Epithelial cell of proximal tubule (primary cell): ENCODE data around the gene FGF21. TPM values are rescaled to one million over a fixed set of nuclear protein-coding genes. Genes with fewer than 3 reads are reported as not detected.
"Not testable (repeated sequence)": the region's sequence is repeated elsewhere in the genome, so short reads cannot be mapped to it uniquely, and the experiment has no call there.

Source experiments
- DNase-seq: peaks from one replicate; pipeline ENCODE4 v3.0.0-alpha.2; 2011; ENCODE audit warnings: low read depth
- H3K4me3 ChIP-seq: 2 replicates; pipeline ENCODE4 v1.5.1; 2011; ENCODE audit warnings: low read depth, mild to moderate bottlenecking, low read length
- CTCF ChIP-seq: conservative IDR thresholded peaks from 2 replicates; pipeline ENCODE4 v1.5.1; 2012; ENCODE audit warnings: low read depth, mild to moderate bottlenecking, low read length
- total RNA-seq: library from RNA; depleted of rRNA; stranded (reverse); fragments of >200 nt; gene quantifications from 2 replicates; pipeline ENCODE4 v1.2.3, GENCODE V29; 2015

Gene FGF21
- total RNA-seq, 1 donor from 2014 or later = not detected

DNA sequence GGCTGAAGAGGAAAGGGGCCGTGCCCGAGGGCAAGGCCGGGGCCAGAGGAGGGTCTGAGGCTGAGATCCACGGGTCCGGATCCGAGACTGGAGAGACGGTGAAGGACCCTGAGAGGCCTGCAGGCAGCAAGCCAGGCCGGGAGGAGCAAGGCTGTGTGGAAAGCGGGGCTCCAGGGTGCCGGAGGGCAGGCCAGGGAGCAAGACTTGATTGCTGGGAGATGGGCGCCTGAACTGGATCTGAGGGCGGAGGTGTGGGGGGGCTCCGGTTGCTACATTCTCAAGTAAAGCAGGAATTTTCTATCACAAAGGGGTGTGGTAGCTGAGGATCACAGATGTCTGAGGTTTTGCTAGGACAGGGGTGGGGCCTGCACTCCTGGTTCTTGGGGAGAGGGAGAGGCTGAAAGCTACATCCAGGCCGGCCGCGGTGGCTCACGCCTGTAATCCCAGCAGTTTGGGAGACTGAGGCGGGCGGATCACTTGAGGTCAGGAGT is 39.6 kb upstream of the FGF21 start:
- TF ChIP-seq CTCF = no peak
- no peak for DNase-seq
- H3K4me3 ChIP-seq = no peak overlapping the region

GRCh38 chr19:48716562-48717291 is 38.6 kb upstream of the FGF21 start:
- no peak for DNase-seq
- no peak for TF ChIP-seq CTCF
- H3K4me3 ChIP-seq = no peak overlapping the region

GRCh38 chr19:48718106-48718505 is 37.2 kb upstream of the FGF21 start:
- not testable (repeated sequence) for H3K4me3 ChIP-seq, DNase-seq

- no peak for DNase-seq
- H3K4me3 ChIP-seq = peak overlapping the region; percentile 80
- TF ChIP-seq CTCF = no peak
These were observed 36.6 kb upstream of the FGF21 start for GRCh38 chr19:48718711-48719231.

GRCh38 chr19:48719263-48720171 is 35.8 kb upstream of the FGF21 start, which contains the start of gene MAMSTR:
MAMSTR (minus strand) TSS chr19:48719725; CDS start chr19:48719031, 694 bp downstream.
- peak within 1 kb of the TSS; percentile 80 for H3K4me3 ChIP-seq
- no peak for TF ChIP-seq CTCF
- no peak for DNase-seq

DNA sequence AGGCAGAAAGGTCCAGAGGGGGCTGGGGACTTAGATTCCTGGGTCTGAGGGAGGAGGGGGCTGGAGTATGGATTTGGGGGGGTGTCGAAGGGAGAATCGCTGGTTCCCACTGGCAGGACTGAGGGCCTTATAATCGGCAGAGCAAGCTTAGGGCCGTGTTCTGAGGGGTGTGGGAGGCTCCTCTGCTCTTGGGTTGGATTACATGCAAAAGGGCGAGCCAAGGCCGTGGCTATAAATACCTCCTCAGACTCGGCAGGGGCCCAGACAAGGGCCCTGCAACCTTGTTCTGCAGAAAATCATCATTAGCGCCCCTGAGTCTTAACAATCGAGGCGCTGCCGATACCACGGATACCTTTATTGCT is 35.1 kb upstream of the FGF21 start:
- no peak for DNase-seq
- no peak for TF ChIP-seq CTCF
- H3K4me3 ChIP-seq = peak overlapping the region; percentile 80
